ENCODE results near the gene COL4A4.

Gene COL4A4

DNA sequence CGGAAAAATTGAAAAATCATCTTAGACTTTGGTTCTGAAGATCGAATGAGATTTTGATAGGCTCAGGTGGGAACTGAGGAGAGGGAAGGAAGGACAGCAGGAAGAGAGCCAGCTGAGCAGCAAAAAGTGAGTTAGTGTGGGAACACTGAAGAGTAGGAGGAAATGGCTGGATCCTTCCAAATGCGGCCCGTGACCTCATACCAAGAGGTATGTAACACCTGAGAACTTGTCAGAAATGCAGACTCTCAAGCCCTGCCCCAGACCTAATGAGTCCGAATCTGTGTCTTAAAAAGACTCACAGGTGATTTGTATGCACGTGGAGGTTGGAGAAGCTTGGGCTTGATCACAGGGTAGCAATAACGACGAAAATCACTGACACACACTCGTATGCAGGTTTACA lies 42.4 kb upstream of the COL4A4 start (continued):
- TF ChIP-seq, protein P1, sequence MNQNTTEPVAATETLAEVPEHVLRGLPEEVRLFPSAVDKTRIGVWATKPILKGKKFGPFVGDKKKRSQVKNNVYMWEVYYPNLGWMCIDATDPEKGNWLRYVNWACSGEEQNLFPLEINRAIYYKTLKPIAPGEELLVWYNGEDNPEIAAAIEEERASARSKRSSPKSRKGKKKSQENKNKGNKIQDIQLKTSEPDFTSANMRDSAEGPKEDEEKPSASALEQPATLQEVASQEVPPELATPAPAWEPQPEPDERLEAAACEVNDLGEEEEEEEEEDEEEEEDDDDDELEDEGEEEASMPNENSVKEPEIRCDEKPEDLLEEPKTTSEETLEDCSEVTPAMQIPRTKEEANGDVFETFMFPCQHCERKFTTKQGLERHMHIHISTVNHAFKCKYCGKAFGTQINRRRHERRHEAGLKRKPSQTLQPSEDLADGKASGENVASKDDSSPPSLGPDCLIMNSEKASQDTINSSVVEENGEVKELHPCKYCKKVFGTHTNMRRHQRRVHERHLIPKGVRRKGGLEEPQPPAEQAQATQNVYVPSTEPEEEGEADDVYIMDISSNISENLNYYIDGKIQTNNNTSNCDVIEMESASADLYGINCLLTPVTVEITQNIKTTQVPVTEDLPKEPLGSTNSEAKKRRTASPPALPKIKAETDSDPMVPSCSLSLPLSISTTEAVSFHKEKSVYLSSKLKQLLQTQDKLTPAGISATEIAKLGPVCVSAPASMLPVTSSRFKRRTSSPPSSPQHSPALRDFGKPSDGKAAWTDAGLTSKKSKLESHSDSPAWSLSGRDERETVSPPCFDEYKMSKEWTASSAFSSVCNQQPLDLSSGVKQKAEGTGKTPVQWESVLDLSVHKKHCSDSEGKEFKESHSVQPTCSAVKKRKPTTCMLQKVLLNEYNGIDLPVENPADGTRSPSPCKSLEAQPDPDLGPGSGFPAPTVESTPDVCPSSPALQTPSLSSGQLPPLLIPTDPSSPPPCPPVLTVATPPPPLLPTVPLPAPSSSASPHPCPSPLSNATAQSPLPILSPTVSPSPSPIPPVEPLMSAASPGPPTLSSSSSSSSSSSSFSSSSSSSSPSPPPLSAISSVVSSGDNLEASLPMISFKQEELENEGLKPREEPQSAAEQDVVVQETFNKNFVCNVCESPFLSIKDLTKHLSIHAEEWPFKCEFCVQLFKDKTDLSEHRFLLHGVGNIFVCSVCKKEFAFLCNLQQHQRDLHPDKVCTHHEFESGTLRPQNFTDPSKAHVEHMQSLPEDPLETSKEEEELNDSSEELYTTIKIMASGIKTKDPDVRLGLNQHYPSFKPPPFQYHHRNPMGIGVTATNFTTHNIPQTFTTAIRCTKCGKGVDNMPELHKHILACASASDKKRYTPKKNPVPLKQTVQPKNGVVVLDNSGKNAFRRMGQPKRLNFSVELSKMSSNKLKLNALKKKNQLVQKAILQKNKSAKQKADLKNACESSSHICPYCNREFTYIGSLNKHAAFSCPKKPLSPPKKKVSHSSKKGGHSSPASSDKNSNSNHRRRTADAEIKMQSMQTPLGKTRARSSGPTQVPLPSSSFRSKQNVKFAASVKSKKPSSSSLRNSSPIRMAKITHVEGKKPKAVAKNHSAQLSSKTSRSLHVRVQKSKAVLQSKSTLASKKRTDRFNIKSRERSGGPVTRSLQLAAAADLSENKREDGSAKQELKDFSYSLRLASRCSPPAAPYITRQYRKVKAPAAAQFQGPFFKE (tag by site-specific recombination; IDR thresholded peaks at IDR 0.05; ENCODE audit: borderline replicate concordance), result no peak
- TF ChIP-seq ZNF146 (tag by site-specific recombination; IDR thresholded peaks at IDR 0.05), result no peak
- TF ChIP-seq, protein P2, sequence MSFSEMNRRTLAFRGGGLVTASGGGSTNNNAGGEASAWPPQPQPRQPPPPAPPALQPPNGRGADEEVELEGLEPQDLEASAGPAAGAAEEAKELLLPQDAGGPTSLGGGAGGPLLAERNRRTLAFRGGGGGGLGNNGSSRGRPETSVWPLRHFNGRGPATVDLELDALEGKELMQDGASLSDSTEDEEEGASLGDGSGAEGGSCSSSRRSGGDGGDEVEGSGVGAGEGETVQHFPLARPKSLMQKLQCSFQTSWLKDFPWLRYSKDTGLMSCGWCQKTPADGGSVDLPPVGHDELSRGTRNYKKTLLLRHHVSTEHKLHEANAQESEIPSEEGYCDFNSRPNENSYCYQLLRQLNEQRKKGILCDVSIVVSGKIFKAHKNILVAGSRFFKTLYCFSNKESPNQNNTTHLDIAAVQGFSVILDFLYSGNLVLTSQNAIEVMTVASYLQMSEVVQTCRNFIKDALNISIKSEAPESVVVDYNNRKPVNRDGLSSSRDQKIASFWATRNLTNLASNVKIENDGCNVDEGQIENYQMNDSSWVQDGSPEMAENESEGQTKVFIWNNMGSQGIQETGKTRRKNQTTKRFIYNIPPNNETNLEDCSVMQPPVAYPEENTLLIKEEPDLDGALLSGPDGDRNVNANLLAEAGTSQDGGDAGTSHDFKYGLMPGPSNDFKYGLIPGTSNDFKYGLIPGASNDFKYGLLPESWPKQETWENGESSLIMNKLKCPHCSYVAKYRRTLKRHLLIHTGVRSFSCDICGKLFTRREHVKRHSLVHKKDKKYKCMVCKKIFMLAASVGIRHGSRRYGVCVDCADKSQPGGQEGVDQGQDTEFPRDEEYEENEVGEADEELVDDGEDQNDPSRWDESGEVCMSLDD (tag by site-specific recombination; IDR thresholded peaks at IDR 0.05), result no peak

DNA sequence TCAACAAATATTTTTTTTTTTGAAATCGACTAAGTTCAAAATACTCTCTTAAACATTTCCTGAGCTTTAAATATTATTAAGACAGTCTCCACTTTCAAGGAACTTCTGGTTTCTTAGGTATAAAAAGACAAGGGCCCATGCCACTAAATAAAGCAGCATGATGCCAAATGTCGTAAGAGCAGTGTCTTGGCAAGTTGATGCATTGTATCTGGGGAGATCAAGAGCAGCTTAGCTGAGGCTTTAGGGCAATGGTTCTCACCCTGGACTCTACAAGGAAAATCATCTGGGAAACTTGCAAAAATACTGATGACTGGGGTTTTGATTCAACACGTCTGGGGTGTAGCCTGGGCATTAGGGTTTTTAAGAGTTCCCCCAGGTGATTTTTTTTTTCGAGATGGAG lies 41.7 kb upstream of the COL4A4 start:
- CTCF ChIA-PET, result interaction anchor here (0.6 to 2.0 kb wide), 2 partner anchors 32 to 468 kb away, joined by 3 to 10 read pairs; no protein-coding TSS in a partner anchor
- TF ChIP-seq ZNF202 (tag by site-specific recombination; IDR thresholded peaks at IDR 0.05; ENCODE audit: borderline replicate concordance) (no peak), ZNF214 (tag by site-specific recombination; IDR thresholded peaks at IDR 0.05; ENCODE audit: borderline replicate concordance) (no peak), KLF9 (tag by site-specific recombination; IDR thresholded peaks at IDR 0.05; ENCODE audit: low read depth) (no peak), ZNF248 (tag by site-specific recombination; IDR thresholded peaks at IDR 0.05) (no peak), TCF7L2 (IDR thresholded peaks at IDR 0.05; ENCODE audit: borderline replicate concordance, low read depth, low read length) (no peak), BCL11B (tag by site-specific recombination; IDR thresholded peaks at IDR 0.05; ENCODE audit: low read depth) (no peak), ZNF19 (tag by site-specific recombination; IDR thresholded peaks at IDR 0.05; ENCODE audit: low read depth) (no peak), ZEB2 (tag by site-specific recombination; IDR thresholded peaks at IDR 0.05) (no peak), ZNF555 (tag by site-specific recombination; conservative IDR thresholded peaks at IDR 0.05) (no peak), ZNF24 (tag by site-specific recombination; IDR thresholded peaks at IDR 0.05) (no peak), ZNF114 (tag by site-specific recombination; IDR thresholded peaks at IDR 0.05) (no peak)
- TF ChIP-seq, protein P3, sequence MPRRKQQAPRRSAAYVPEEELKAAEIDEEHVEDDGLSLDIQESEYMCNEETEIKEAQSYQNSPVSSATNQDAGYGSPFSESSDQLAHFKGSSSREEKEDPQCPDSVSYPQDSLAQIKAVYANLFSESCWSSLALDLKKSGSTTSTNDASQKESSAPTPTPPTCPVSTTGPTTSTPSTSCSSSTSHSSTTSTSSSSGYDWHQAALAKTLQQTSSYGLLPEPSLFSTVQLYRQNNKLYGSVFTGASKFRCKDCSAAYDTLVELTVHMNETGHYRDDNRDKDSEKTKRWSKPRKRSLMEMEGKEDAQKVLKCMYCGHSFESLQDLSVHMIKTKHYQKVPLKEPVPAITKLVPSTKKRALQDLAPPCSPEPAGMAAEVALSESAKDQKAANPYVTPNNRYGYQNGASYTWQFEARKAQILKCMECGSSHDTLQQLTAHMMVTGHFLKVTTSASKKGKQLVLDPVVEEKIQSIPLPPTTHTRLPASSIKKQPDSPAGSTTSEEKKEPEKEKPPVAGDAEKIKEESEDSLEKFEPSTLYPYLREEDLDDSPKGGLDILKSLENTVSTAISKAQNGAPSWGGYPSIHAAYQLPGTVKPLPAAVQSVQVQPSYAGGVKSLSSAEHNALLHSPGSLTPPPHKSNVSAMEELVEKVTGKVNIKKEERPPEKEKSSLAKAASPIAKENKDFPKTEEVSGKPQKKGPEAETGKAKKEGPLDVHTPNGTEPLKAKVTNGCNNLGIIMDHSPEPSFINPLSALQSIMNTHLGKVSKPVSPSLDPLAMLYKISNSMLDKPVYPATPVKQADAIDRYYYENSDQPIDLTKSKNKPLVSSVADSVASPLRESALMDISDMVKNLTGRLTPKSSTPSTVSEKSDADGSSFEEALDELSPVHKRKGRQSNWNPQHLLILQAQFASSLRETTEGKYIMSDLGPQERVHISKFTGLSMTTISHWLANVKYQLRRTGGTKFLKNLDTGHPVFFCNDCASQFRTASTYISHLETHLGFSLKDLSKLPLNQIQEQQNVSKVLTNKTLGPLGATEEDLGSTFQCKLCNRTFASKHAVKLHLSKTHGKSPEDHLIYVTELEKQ (tag by site-specific recombination; IDR thresholded peaks at IDR 0.05; ENCODE audit: borderline replicate concordance), result no peak
- TF ChIP-seq, protein P4, sequence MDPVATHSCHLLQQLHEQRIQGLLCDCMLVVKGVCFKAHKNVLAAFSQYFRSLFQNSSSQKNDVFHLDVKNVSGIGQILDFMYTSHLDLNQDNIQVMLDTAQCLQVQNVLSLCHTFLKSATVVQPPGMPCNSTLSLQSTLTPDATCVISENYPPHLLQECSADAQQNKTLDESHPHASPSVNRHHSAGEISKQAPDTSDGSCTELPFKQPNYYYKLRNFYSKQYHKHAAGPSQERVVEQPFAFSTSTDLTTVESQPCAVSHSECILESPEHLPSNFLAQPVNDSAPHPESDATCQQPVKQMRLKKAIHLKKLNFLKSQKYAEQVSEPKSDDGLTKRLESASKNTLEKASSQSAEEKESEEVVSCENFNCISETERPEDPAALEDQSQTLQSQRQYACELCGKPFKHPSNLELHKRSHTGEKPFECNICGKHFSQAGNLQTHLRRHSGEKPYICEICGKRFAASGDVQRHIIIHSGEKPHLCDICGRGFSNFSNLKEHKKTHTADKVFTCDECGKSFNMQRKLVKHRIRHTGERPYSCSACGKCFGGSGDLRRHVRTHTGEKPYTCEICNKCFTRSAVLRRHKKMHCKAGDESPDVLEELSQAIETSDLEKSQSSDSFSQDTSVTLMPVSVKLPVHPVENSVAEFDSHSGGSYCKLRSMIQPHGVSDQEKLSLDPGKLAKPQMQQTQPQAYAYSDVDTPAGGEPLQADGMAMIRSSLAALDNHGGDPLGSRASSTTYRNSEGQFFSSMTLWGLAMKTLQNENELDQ (tag by site-specific recombination; IDR thresholded peaks at IDR 0.05; ENCODE audit: low read depth), result no peak
- TF ChIP-seq, protein P5, sequence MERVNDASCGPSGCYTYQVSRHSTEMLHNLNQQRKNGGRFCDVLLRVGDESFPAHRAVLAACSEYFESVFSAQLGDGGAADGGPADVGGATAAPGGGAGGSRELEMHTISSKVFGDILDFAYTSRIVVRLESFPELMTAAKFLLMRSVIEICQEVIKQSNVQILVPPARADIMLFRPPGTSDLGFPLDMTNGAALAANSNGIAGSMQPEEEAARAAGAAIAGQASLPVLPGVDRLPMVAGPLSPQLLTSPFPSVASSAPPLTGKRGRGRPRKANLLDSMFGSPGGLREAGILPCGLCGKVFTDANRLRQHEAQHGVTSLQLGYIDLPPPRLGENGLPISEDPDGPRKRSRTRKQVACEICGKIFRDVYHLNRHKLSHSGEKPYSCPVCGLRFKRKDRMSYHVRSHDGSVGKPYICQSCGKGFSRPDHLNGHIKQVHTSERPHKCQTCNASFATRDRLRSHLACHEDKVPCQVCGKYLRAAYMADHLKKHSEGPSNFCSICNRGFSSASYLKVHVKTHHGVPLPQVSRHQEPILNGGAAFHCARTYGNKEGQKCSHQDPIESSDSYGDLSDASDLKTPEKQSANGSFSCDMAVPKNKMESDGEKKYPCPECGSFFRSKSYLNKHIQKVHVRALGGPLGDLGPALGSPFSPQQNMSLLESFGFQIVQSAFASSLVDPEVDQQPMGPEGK (tag by site-specific recombination; IDR thresholded peaks at IDR 0.05), result no peak
- TF ChIP-seq, protein P6, sequence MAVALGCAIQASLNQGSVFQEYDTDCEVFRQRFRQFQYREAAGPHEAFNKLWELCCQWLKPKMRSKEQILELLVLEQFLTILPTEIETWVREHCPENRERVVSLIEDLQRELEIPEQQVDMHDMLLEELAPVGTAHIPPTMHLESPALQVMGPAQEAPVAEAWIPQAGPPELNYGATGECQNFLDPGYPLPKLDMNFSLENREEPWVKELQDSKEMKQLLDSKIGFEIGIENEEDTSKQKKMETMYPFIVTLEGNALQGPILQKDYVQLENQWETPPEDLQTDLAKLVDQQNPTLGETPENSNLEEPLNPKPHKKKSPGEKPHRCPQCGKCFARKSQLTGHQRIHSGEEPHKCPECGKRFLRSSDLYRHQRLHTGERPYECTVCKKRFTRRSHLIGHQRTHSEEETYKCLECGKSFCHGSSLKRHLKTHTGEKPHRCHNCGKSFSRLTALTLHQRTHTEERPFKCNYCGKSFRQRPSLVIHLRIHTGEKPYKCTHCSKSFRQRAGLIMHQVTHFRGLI (tag by site-specific recombination; IDR thresholded peaks at IDR 0.05), result no peak

More for the DNA sequence above, 41.7 kb upstream of the COL4A4 start:
- Histone ChIP-seq H3K4me1 (ENCODE audit: control insufficient read depth, insufficient read depth, low read length) (no peaks in the 10 kb centered on the region), H3K4me3 (ENCODE audit: low read depth, low read length) (no peak overlapping the region), H3K36me3 (ENCODE audit: control insufficient read depth in 2 of 2, insufficient read depth in 1 of 2, low read length in 2 of 2) (no peaks in the 10 kb centered on the region), H3K27ac (ENCODE audit: extremely low read depth, low read depth, low read length) (no peak overlapping the region), H3K9me3 (ENCODE audit: control insufficient read depth, insufficient read depth, low read depth, low read length) (no peaks in the 10 kb centered on the region)
- POLR2A ChIA-PET, result no interaction called here

Measured in HEK293 (cell line).